ENCODE data around the gene WDTC1.

DNA sequence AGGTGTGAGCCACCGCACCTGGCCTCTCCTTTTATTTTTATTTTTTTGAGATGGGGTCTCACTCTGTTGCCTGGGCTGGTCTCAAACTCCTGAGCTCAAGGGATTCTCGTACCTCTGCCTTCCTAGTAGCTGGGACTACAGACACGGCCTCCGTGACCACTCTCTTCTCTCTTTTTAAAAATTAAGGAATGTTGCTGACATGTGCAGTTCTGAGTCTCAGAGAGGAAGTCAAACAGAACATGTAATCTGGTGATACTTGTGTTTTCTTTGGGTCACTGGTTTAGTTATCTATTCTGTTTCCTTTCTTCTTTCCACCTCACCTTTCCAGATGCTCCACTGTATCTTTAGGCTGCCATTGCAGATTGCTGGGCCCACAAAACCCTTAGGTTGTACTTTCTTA, 2.7 kb downstream of the WDTC1 start:
- TF ChIP-seq, protein P1, sequence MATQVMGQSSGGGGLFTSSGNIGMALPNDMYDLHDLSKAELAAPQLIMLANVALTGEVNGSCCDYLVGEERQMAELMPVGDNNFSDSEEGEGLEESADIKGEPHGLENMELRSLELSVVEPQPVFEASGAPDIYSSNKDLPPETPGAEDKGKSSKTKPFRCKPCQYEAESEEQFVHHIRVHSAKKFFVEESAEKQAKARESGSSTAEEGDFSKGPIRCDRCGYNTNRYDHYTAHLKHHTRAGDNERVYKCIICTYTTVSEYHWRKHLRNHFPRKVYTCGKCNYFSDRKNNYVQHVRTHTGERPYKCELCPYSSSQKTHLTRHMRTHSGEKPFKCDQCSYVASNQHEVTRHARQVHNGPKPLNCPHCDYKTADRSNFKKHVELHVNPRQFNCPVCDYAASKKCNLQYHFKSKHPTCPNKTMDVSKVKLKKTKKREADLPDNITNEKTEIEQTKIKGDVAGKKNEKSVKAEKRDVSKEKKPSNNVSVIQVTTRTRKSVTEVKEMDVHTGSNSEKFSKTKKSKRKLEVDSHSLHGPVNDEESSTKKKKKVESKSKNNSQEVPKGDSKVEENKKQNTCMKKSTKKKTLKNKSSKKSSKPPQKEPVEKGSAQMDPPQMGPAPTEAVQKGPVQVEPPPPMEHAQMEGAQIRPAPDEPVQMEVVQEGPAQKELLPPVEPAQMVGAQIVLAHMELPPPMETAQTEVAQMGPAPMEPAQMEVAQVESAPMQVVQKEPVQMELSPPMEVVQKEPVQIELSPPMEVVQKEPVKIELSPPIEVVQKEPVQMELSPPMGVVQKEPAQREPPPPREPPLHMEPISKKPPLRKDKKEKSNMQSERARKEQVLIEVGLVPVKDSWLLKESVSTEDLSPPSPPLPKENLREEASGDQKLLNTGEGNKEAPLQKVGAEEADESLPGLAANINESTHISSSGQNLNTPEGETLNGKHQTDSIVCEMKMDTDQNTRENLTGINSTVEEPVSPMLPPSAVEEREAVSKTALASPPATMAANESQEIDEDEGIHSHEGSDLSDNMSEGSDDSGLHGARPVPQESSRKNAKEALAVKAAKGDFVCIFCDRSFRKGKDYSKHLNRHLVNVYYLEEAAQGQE (IDR thresholded peaks at IDR 0.05; ENCODE audit: borderline replicate concordance), result no peak
- TF ChIP-seq, protein P1 (CRISPR knock-in tag; IDR thresholded peaks at IDR 0.05; ENCODE audit: low read depth), result no peak
- no peak for TF ChIP-seq NR1H2 (CRISPR knock-in tag; IDR thresholded peaks at IDR 0.05)
- TF ChIP-seq, protein P2, sequence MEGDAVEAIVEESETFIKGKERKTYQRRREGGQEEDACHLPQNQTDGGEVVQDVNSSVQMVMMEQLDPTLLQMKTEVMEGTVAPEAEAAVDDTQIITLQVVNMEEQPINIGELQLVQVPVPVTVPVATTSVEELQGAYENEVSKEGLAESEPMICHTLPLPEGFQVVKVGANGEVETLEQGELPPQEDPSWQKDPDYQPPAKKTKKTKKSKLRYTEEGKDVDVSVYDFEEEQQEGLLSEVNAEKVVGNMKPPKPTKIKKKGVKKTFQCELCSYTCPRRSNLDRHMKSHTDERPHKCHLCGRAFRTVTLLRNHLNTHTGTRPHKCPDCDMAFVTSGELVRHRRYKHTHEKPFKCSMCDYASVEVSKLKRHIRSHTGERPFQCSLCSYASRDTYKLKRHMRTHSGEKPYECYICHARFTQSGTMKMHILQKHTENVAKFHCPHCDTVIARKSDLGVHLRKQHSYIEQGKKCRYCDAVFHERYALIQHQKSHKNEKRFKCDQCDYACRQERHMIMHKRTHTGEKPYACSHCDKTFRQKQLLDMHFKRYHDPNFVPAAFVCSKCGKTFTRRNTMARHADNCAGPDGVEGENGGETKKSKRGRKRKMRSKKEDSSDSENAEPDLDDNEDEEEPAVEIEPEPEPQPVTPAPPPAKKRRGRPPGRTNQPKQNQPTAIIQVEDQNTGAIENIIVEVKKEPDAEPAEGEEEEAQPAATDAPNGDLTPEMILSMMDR (IDR thresholded peaks at IDR 0.05 in 2 of 3, conservative IDR thresholded peaks at IDR 0.05 in 1 of 3; ENCODE audit: insufficient read depth in 2 of 3, low read depth in 1 of 3, low read length in 3 of 3), result no peak

Measured in K562 (cell line).